ENCODE data around the gene FNIP1. TPM values are rescaled to one million over a fixed set of nuclear protein-coding genes. Genes with fewer than 3 reads are reported as not detected.

The FNIP1 gene
- total and polyA plus RNA-seq, 2 donors (not counting 1 experiment from before 2014, with no cell fraction given) = 10.3 to 52.8 TPM

- no peaks in the 10 kb centered on the region for H3K79me2 ChIP-seq (ENCODE audit: control insufficient read depth, insufficient read depth, low read length)
- no peak for TF ChIP-seq CTCF (IDR thresholded peaks at IDR 0.05)
- no peak for TF ChIP-seq EZH2 (IDR thresholded peaks at IDR 0.05; ENCODE audit: borderline replicate concordance, insufficient read depth, low read depth, low read length, poor library complexity, severe bottlenecking)
- peak overlapping the region; percentile 3 for H2AFZ ChIP-seq (ENCODE audit: insufficient read depth, low read depth, low read length, poor library complexity, severe bottlenecking)
- H4K20me1 ChIP-seq (ENCODE audit: control insufficient read depth, insufficient read depth, low read length, poor library complexity, severe bottlenecking) = no peaks in the 10 kb centered on the region
- Mint-ChIP-seq H3K9me3 (ENCODE audit: insufficient read depth) (no peaks in the 10 kb centered on the region), H3K4me1 (peaks cover 6% of the 10 kb centered on the region), H3K4me3 (no peak overlapping the region), H3K27me3 (no peaks in the 10 kb centered on the region), H3K27ac (no peak overlapping the region)
- H3K4me3 ChIP-seq (ENCODE audit: control extremely low read depth in 1 of 5, extremely low read depth in 1 of 5, insufficient read depth in 1 of 5, low read depth in 2 of 5, low read length in 4 of 5) = no peak overlapping the region
- H3K9me3 ChIP-seq (ENCODE audit: control extremely low read depth in 1 of 3, control insufficient read depth in 2 of 3, insufficient read depth in 1 of 3, low read length in 2 of 3) = no peaks in the 10 kb centered on the region
- 0% methylated on average over 1 of the region's 3 CpGs for WGBS (ENCODE audit: insufficient coverage)
- POLR2A ChIA-PET = interaction anchor here (1.6 kb wide), 1 partner anchor 14 kb away, joined by 3 read pairs; the partner anchor contains the start of gene FNIP1
- H3K27me3 ChIP-seq (replicated peaks in 1 of 4; ENCODE audit: control extremely low read depth in 1 of 4, control insufficient read depth in 3 of 4, insufficient read depth in 4 of 4, low read length in 3 of 4) = peaks cover 0 to 4% (median 0%) of the 10 kb centered on the region in 4 experiments
- no peak overlapping the region for H3K27ac ChIP-seq (ENCODE audit: low read length in 2 of 2)
- H3K36me3 ChIP-seq (replicated peaks in 1 of 2; ENCODE audit: control extremely low read depth in 1 of 2, control insufficient read depth in 1 of 2, extremely low read depth in 1 of 2, insufficient read depth in 2 of 2, low read length in 1 of 2) = no peaks in the 10 kb centered on the region
- ATAC-seq (ENCODE audit: low read depth) = no peak
- no peak overlapping the region for H3K9ac ChIP-seq (ENCODE audit: low read length)
- no peak overlapping the region for H3K4me2 ChIP-seq (replicated peaks; ENCODE audit: low read depth, low read length, poor library complexity, severe bottlenecking)
- CTCF ChIA-PET = interaction anchor here (0.5 to 1.7 kb wide), 4 partner anchors 122 to 253 kb away, joined by 3 to 11 read pairs (median 4); no protein-coding TSS in a partner anchor
- H3K4me1 ChIP-seq (ENCODE audit: control insufficient read depth in 2 of 2, insufficient read depth in 2 of 2, low read length in 2 of 2) = peaks cover 0 to 5% of the 10 kb centered on the region in 2 donors
- intact Hi-C loops (cut with micrococcal nuclease) = loop anchor here (1.0 kb wide), 1 partner anchor 198 kb away; no protein-coding TSS in a partner anchor
- no peak for DNase-seq
Observed at GRCh38 chr5:131810510-131811249, 13.9 kb upstream of the FNIP1 start.
